NCI-H2171 treated with DMSO at 0.1 percent for 48 hours (cell line): ENCODE measurements around the gene CCDC24.

Experiments used
- DNase-seq: peaks from one replicate; lab custom pipeline; 2025; lab: John Stamatoyannopoulos, UW

CCDC24 gene

GRCh38 chr1:44043176-44044070 lies 52.0 kb downstream of the CCDC24 start:
- no peak for DNase-seq

- no peak for DNase-seq
Observed at GRCh38 chr1:44044071-44044801, 52.8 kb downstream of the CCDC24 start.

DNA sequence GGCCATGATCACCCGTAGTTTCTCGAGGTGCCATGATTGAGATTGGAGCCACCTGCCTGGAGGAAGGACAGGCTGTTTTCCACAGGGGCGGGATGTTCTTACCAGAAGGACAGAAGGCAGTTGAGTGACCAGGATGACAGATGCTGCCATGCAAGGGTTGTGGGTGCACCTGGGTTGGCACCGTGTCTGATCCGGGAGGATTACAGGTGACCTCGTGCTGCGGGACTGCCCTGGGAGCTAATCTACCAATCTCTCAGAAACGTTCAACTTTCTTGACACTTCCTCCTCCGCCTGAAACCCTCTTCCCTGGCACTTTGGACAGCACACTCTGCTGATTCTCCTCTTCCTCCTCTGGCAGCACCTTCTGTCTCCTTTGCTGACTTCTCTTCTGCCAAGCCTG lies 53.7 kb downstream of the CCDC24 start:
- no peak for DNase-seq
